Loucy (cell line): ENCODE data around the gene FGF7.

ENCODE experiments used
- CTCF ChIP-seq: fragments of 200-600 bp; sonication (generic); conservative IDR thresholded peaks from 2 replicates; pipeline ENCODE4 v1.5.1; 2014; ENCODE audit warnings: mild to moderate bottlenecking, antibody characterized with exemption, low read length
- EZH2phosphoT487 ChIP-seq: fragments of 200-600 bp; IDR thresholded peaks from 2 replicates; pipeline ENCODE4 v1.6.1; 2018; ENCODE audit warnings: antibody characterized with exemption, mild to moderate bottlenecking, moderate library complexity, borderline replicate concordance

- no peak for TF ChIP-seq CTCF
- no peak for TF ChIP-seq EZH2phosphoT487
Measured at GRCh38 chr15:49501586-49501985, 78.5 kb downstream of the FGF7 start.
